ENCODE results near the gene GDI2. TPM values are rescaled to one million over a fixed set of nuclear protein-coding genes. Genes with fewer than 3 reads are reported as not detected.

GDI2 gene
- total and polyA plus RNA-seq, 9 of the 15 experiments (the other 6 are each of a cell fraction or from before 2014, with no cell fraction given): 262 to 424 (median 287) TPM

DNA sequence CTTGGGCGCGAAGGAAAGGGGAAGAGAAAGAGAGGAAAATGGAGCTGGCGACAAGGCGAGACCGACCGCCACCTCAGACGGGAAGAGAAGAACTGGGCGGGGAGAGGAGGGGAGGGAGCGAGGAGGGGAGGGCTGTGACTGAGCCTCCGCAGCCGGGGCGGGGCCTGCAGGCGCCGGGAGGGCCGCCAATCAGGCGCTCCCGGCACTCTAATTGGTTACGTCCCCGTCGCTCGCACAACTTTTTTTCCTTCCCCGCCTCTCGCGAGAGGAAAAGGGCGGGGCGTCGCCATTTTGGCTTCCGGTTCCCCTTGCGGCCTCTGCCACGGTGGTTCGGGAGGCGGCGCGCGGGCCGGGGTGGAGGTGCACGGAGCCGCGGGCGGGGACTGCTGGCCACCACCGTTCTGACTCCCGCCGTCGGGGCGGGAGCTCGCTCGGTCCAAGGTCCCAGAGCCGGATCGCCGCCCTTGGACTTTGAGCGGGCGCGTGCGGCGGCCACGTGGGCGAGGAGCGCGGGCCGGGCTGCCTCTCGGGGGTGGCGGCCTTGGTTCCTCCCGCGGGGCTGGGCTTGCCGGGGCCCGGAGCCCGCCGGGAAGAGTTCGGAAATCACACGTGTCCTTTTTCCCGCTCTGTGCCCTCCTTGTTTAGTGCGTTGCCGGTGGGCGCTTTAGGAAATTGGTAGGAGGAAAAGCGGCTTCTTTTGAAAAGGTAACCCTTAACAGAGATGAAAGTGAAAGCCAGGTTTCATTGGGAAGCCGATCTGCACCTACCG is at the start of gene GDI2 (continued):
- TF ChIP-seq TFAP4 (CRISPR knock-in tag; IDR thresholded peaks at IDR 0.05; ENCODE audit: borderline replicate concordance) (peak; percentile 74; the same call in 1 of the 2 replicates), TFAM (CRISPR knock-in tag; conservative IDR thresholded peaks at IDR 0.05) (no peak), RFX1 (IDR thresholded peaks at IDR 0.05) (no peak), ZNF561 (CRISPR knock-in tag; conservative IDR thresholded peaks at IDR 0.05) (no peak), EP400 (IDR thresholded peaks at IDR 0.05) (peak; percentile 100), ZNF184 (CRISPR knock-in tag; IDR thresholded peaks at IDR 0.05) (no peak), ZEB2 (IDR thresholded peaks at IDR 0.05) (no peak), EP300 (IDR thresholded peaks at IDR 0.05; ENCODE audit: low read length) (no peak), PRMT5 (CRISPR knock-in tag; IDR thresholded peaks at IDR 0.05) (no peak; the same call in 1 of the 2 replicates), SMAD2 (IDR thresholded peaks at IDR 0.05; ENCODE audit: low read depth, low read length) (no peak), RHOXF2B (CRISPR knock-in tag; conservative IDR thresholded peaks at IDR 0.05) (no peak), ETV5 (CRISPR knock-in tag; IDR thresholded peaks at IDR 0.05; ENCODE audit: low read depth) (peak; percentile 73), SLC30A9 (CRISPR knock-in tag; IDR thresholded peaks at IDR 0.05) (no peak), GATA2 (CRISPR knock-in tag; IDR thresholded peaks at IDR 0.05) (no peak), HDAC8 (tag; IDR thresholded peaks at IDR 0.05) (peak; percentile 88; the same call in 1 of the 2 replicates), ZNF165 (CRISPR knock-in tag; IDR thresholded peaks at IDR 0.05; ENCODE audit: borderline replicate concordance) (no peak), PTTG1 (tag; IDR thresholded peaks at IDR 0.05; ENCODE audit: low read depth) (no peak), HLTF (IDR thresholded peaks at IDR 0.05) (no peak)
- TF ChIP-seq, protein P1, sequence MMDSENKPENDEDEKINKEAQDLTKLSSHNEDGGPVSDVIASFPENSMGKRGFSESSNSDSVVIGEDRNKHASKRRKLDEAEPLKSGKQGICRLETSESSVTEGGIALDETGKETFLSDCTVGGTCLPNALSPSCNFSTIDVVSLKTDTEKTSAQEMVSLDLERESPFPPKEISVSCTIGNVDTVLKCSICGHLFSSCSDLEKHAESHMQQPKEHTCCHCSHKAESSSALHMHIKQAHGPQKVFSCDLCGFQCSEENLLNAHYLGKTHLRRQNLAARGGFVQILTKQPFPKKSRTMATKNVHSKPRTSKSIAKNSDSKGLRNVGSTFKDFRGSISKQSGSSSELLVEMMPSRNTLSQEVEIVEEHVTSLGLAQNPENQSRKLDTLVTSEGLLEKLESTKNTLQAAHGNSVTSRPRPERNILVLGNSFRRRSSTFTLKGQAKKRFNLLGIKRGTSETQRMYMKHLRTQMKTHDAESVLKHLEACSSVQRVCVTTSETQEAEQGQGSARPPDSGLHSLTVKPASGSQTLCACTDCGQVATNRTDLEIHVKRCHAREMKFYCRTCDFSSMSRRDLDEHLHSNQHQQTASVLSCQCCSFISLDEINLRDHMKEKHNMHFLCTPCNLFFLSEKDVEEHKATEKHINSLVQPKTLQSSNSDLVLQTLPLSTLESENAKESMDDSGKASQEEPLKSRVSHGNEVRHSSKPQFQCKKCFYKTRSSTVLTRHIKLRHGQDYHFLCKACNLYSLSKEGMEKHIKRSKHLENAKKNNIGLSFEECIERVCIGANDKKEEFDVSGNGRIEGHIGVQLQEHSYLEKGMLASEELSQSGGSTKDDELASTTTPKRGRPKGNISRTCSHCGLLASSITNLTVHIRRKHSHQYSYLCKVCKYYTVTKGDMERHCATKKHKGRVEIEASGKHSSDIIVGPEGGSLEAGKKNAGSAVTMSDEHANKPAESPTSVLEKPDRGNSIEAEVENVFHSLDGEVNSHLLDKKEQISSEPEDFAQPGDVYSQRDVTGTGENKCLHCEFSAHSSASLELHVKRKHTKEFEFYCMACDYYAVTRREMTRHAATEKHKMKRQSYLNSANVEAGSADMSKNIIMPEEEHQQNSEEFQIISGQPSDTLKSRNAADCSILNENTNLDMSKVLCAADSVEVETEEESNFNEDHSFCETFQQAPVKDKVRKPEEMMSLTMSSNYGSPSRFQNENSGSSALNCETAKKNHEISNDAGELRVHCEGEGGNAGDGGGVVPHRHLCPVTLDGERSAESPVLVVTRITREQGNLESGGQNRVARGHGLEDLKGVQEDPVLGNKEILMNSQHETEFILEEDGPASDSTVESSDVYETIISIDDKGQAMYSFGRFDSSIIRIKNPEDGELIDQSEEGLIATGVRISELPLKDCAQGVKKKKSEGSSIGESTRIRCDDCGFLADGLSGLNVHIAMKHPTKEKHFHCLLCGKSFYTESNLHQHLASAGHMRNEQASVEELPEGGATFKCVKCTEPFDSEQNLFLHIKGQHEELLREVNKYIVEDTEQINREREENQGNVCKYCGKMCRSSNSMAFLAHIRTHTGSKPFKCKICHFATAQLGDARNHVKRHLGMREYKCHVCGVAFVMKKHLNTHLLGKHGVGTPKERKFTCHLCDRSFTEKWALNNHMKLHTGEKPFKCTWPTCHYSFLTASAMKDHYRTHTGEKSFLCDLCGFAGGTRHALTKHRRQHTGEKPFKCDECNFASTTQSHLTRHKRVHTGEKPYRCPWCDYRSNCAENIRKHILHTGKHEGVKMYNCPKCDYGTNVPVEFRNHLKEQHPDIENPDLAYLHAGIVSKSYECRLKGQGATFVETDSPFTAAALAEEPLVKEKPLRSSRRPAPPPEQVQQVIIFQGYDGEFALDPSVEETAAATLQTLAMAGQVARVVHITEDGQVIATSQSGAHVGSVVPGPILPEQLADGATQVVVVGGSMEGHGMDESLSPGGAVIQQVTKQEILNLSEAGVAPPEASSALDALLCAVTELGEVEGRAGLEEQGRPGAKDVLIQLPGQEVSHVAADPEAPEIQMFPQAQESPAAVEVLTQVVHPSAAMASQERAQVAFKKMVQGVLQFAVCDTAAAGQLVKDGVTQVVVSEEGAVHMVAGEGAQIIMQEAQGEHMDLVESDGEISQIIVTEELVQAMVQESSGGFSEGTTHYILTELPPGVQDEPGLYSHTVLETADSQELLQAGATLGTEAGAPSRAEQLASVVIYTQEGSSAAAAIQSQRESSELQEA (IDR thresholded peaks at IDR 0.05; ENCODE audit: low read depth): no peak

Measured in K562 (cell line).